NCI-H187 treated with DMSO at 0.1 percent for 48 hours (cell line): ENCODE results near the gene PROCA1.
"Not testable (repeated sequence)": the region's sequence is repeated elsewhere in the genome, so short reads cannot be mapped to it uniquely, and the experiment has no call there.

Experiments
- DNase-seq: peaks from one replicate; lab custom pipeline; 2025; lab: John Stamatoyannopoulos, UW

The PROCA1 gene

GRCh38 chr17:28744104-28744971 lies 32.6 kb upstream of the PROCA1 start:
- DNase-seq: no peak

- peak; percentile 40 for DNase-seq
Measured at GRCh38 chr17:28743243-28744103, 31.8 kb upstream of the PROCA1 start, which contains the start of gene TRAF4. Gene TRAF4 (plus strand): TSS chr17:28744011. CDS start chr17:28744113, 102 bp downstream.

GRCh38 chr17:28741358-28742349 lies 30.0 kb upstream of the PROCA1 start:
- no peak for DNase-seq

GRCh38 chr17:28740406-28741357 lies 29.0 kb upstream of the PROCA1 start:
- no peak for DNase-seq

GRCh38 chr17:28738680-28739384 lies 27.1 kb upstream of the PROCA1 start:
- DNase-seq: no peak

GRCh38 chr17:28737770-28738679 lies 26.3 kb upstream of the PROCA1 start:
- DNase-seq: no peak

GRCh38 chr17:28737316-28737715 lies 25.6 kb upstream of the PROCA1 start:
- no peak for DNase-seq

- DNase-seq: not testable (repeated sequence)
Measured at GRCh38 chr17:28735913-28736769, 24.5 kb upstream of the PROCA1 start.

GRCh38 chr17:28735242-28735722 lies 23.6 kb upstream of the PROCA1 start:
- DNase-seq: no peak

- no peak for DNase-seq
Measured at GRCh38 chr17:28734712-28735241, 23.1 kb upstream of the PROCA1 start.

- no peak for DNase-seq
Measured at GRCh38 chr17:28733346-28733745, 21.7 kb upstream of the PROCA1 start.

- no peak for DNase-seq
Measured at GRCh38 chr17:28729950-28730330, 18.3 kb upstream of the PROCA1 start.

GRCh38 chr17:28728364-28729200 lies 16.9 kb upstream of the PROCA1 start, which contains the start of gene NEK8:
Gene NEK8 (plus strand): TSS chr17:28728788. CDS start chr17:28728814, 26 bp downstream.
- DNase-seq: peak; percentile 71

- DNase-seq: peak; percentile 91
Measured at GRCh38 chr17:28726627-28727491, 15.2 kb upstream of the PROCA1 start.

- DNase-seq: no peak
Measured at GRCh38 chr17:28726226-28726626, 14.5 kb upstream of the PROCA1 start, which contains the start of gene TLCD1. Gene TLCD1 (minus strand): TSS chr17:28726233. CDS start chr17:28726097, 136 bp downstream.
